ENCODE results near the gene PDE3B. TPM values are rescaled to one million over a fixed set of nuclear protein-coding genes. Genes with fewer than 3 reads are reported as not detected.

The PDE3B gene
- total and polyA plus RNA-seq, 2 of the 4 experiments (the other 2 are of a cell fraction): 0.21 to 1.3 TPM

GRCh38 chr11:14813516-14813915 is 169.9 kb downstream of the PDE3B start:
- Histone ChIP-seq H3K23ac (ENCODE audit: low read depth, low read length) (no peak overlapping the region), H2AK9ac (replicated peaks; ENCODE audit: low read depth, low read length, poor library complexity) (no peak overlapping the region), H3K4me1 (ENCODE audit: control insufficient read depth, insufficient read depth, low read length) (no peaks in the 10 kb centered on the region), H2BK15ac (ENCODE audit: low read depth, low read length) (no peak overlapping the region), H4K8ac (ENCODE audit: low read depth in 2 of 2, low read length in 2 of 2) (no peak overlapping the region), H3K4ac (ENCODE audit: low read depth, low read length) (no peak overlapping the region), H3K9ac (ENCODE audit: low read depth, low read length) (no peak overlapping the region), H3K4me2 (ENCODE audit: low read depth, low read length) (no peak overlapping the region), H3K79me1 (ENCODE audit: low read depth in 1 of 2, low read length in 2 of 2) (no peaks in the 10 kb centered on the region), H3K27me3 (ENCODE audit: control insufficient read depth, insufficient read depth, low read length) (no peaks in the 10 kb centered on the region), H3K14ac (replicated peaks; ENCODE audit: low read depth, low read length) (no peak overlapping the region), H2BK20ac (ENCODE audit: low read depth, low read length) (no peak overlapping the region), H2BK120ac (ENCODE audit: low read depth, low read length) (no peak overlapping the region), H4K5ac (ENCODE audit: low read depth, low read length) (no peak overlapping the region), H3K56ac (ENCODE audit: extremely low read depth, insufficient read depth, low read length) (no peak overlapping the region), H4K20me1 (ENCODE audit: insufficient read depth, low read length) (no peaks in the 10 kb centered on the region), H2AK5ac (ENCODE audit: low read depth, low read length) (no peak overlapping the region), H3K18ac (ENCODE audit: low read depth, low read length) (no peak overlapping the region), H3K36me3 (ENCODE audit: control insufficient read depth, insufficient read depth, low read length) (no peaks in the 10 kb centered on the region), H3K4me3 (ENCODE audit: insufficient read depth, low read depth, low read length) (no peak overlapping the region), H2AFZ (replicated peaks; ENCODE audit: low read length, poor library complexity) (no peak overlapping the region), H3K9me3 (ENCODE audit: control insufficient read depth, insufficient read depth, low read length) (no peaks in the 10 kb centered on the region), H4K91ac (ENCODE audit: insufficient read depth, low read depth, low read length) (no peak overlapping the region), H2BK5ac (ENCODE audit: low read depth, low read length, poor library complexity, severe bottlenecking) (no peak overlapping the region), H3K9me1 (ENCODE audit: insufficient read depth, low read length) (no peaks in the 10 kb centered on the region), H3K27ac (ENCODE audit: insufficient read depth, low read length) (no peak overlapping the region)
- POLR2A ChIA-PET (ENCODE audit: unreplicated experiment): no interaction called here
- BruUV-seq (replicated peaks): no TSS peak
- CTCF ChIA-PET: no interaction called here
- ATAC-seq (ENCODE audit: low read depth) (no peak), DNase-seq (no peak)
- in situ Hi-C loops (cut with MboI; ENCODE audit: low sequenced_read_pairs) (no loop called here), dilution Hi-C loops (cut with HindIII; ENCODE audit: low sequenced_read_pairs, unreplicated experiment) (no loop called here), intact Hi-C loops (cut with micrococcal nuclease) (no loop called here)
- TF ChIP-seq CTCF (conservative IDR thresholded peaks at IDR 0.05; ENCODE audit: low read depth, low read length): no peak
- TF ChIP-seq MAZ (IDR thresholded peaks at IDR 0.05; ENCODE audit: borderline replicate concordance, low read depth, low read length): no peak
- no peak for TF ChIP-seq FOS (IDR thresholded peaks at IDR 0.05; ENCODE audit: low read depth, low read length)
- TF ChIP-seq SMC3 (IDR thresholded peaks at IDR 0.05; ENCODE audit: low read depth, low read length): no peak
- TF ChIP-seq MXI1 (IDR thresholded peaks at IDR 0.05; ENCODE audit: borderline replicate concordance, low read depth, low read length): no peak
- TF ChIP-seq CEBPB (IDR thresholded peaks at IDR 0.05; ENCODE audit: low read depth, low read length): no peak
- no peak for TF ChIP-seq NFE2L2 (IDR thresholded peaks at IDR 0.05; ENCODE audit: low read depth, low read length)
- TF ChIP-seq BHLHE40 (IDR thresholded peaks at IDR 0.05; ENCODE audit: low read depth, low read length): no peak
- no peak for TF ChIP-seq ELK1 (IDR thresholded peaks at IDR 0.05; ENCODE audit: borderline replicate concordance, low read depth, low read length)
- no peak for TF ChIP-seq RAD21 (IDR thresholded peaks at IDR 0.05; ENCODE audit: low read length)
- no peak for TF ChIP-seq POLR2A (IDR thresholded peaks at IDR 0.05; ENCODE audit: low read depth, low read length)

All from IMR-90 (cell line).